ENCODE data around the gene ABLIM2.

GRCh38 chr4:8133897-8134563 lies 24.6 kb downstream of the ABLIM2 start:
- TF ChIP-seq EZH2phosphoT487 (IDR thresholded peaks at IDR 0.05; ENCODE audit: borderline replicate concordance, low read depth, low read length) (no peak), CTCF (conservative IDR thresholded peaks at IDR 0.05; ENCODE audit: low read length) (no peak)
